Astrocyte of the hippocampus (primary cell): ENCODE data around the gene FABP2.
"Not testable (repeated sequence)": the region's sequence is repeated elsewhere in the genome, so short reads cannot be mapped to it uniquely, and the experiment has no call there.

Experiments
- DNase-seq: peaks from one replicate; pipeline ENCODE4 v3.0.0; 2011; ENCODE audit warnings: low read depth, low spot score

FABP2 gene

DNA sequence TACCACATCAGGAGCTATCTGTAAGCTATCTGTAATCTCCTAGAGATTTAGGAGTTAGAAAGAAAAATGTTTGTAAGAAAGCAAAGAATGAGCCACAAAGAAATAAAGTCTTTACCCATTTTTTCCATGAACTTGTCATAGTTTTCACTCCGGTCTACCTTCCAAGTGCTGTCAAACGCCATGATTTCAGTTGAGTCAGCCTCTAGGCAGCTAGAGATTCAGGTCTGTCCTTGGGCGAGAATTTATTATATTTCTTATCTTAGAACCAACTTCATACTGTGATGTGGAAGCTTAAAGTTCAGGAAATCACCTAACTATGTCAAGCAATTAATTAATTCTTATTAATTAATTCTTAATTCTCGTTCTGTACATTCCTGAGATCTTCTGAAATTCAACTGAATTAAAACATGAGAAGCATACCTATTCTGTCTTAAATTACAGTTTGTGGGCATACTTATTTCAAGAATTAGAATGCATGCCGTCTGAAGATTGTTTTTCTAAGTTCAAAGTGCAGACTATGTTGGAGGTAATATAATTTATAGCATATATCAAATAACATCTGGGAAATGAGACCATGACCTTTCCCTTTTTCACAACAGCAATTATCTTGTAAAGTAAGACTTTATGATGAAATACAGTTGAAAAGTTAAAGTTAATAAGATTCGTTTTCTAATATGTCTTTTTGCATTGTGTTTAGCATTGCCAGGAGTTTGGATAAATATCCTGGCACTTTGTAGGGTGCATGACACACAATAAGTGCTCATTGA is at the start of gene FABP2:
Gene FABP2 (minus strand): TSS at position 218 of the 767 bp plus-strand sequence. CDS start 36 bp downstream, at position 182.
- DNase-seq: no peak

DNA sequence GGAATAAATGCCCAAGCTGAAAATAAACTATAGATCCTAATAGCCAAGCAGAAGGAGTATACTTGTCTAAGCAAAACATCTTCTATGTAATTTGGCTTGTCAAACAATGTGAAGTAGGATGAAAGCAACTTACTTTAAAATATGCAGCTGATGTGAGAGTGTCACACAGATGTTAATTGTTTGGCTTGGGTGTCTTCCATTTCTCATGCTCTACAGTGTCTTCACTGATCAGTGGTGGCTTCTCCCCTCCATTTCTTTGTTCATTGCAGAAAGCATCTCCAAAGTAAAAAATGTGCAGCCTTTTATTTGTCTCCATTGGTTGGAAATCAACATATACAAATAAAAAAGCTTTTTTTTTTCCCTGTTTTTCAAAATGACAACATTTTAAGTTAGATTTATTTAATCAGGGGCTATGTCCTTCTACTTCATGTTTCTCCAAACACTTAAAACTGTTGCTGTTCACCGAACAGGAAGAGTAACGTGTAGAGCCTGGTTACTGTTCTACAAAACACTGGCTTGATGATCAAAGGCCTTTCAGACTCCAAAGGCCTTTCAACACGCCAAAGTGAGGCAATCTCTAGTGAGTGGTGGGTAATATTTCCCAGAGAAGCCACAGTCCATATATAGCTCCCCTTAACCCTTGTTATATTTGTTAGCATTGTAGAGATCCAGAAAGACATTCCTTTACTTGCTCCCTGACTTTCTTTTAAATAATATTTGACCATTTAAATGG is 49.2 kb upstream of the FABP2 start:
- not testable (repeated sequence) for DNase-seq

DNA sequence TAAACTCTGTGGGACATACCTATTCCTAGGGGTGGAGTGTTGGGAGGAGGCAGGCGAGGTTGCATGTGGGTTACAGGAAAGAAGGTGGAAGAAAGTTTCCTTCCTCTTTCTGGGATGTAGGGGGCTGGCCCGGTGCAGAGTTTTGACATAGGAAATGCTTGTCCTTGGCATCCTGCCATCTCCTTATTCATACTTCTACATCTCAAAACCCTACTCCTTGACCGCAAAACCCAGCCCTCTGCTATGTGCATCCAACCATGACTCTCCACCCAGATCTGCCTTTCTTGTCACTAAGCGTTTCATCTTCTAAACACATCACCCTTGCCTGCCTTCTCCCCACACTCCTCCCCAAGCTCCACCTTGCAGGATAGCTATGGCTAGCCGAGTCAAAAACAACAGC is 48.5 kb upstream of the FABP2 start:
- peak; percentile 24 for DNase-seq

DNA sequence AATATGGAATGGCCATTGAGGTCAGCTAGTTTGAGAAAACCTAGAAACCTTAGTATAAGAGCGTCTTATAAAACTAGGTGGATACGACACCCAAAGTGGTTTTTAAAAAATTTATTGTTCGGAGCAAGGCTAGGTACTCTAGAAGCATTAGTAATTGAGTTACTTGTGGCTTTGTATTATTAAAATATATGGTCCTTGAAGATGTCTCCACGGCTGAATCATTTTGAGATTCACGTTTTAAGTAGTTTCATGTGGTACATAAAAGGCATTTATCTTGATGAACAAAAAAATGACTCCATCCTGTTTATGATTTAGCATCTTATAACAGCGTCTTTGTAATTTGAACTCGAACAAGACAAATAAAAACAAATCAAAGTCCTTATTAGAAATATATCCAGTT is 44.9 kb upstream of the FABP2 start:
- DNase-seq: not testable (repeated sequence)

DNA sequence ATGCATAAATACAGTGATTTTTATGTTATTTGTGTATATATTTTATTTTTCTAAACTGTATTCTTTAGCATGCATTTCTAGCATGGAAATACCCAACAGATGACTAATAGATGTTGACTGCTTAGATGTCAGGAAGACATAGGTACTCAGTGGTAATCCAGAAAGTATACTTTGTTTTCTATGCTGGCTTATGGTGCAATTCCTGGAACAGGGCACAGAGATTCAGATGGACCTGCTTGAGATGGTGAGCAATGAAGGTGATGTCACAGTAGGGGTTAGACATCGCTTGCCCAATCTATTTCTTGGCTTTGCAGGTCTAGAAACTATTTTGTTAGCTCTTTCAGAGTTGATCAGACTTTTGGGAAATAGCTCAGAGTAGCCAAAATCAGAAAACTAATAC is 42.3 kb upstream of the FABP2 start:
- not testable (repeated sequence) for DNase-seq

DNA sequence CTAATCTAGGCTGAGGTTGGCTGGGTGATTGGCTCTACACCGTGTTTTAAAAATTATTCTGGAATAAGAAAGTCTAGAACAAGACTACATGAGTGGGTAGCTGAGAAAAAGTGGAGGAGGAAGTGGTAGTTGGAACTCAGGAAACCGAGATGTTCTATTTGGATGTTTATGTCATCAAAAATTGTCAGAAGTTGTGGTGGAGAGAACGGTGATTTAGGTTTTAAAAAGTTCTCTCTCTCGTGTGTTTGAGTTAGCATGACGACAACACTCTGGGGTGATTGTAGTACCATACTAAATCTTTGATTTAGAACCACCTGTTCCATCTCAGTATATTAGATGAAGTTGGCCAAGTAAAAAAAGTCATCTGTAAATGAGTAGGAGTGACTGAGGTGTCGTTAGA is 41.4 kb upstream of the FABP2 start:
- DNase-seq: not testable (repeated sequence)

DNA sequence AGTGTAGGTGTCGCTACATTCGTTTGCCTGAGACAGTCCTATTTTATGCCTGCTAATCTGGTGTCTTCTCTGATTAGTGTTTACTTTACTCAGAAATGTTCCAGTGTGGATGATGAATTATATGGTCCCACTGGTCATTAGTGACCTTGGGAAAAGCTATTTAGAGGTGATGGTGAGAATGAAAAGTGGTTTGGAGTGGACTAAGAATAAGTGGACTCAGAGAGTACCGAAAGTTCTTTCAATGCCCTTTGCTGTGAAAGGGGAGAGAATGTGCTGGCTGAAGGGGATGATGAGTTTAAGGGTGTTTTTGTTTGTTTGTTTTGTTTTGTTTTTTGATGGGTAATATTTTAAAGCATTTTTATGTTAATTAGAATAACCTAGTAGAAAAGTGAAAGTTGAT is 40.5 kb upstream of the FABP2 start:
- DNase-seq: not testable (repeated sequence)

DNA sequence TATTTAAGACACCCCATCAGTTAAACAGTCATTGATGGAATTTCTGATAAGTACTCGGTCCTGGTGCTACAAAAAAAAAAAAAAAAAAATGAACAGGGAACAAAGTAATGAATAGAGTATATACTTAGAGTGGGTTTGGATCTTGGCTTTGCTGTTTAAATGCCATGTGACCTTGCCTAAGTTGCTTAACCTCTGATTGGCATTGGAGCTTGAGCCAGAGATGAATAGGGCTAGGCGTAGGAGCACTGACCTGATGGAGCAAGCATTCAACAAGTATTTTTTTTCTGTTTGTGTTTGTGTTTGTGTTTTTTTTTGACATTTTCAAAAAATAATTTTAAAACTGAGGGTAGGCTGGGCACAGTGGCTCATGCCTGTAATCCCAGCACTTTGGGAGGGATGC is 37.9 kb upstream of the FABP2 start:
- not testable (repeated sequence) for DNase-seq

DNA sequence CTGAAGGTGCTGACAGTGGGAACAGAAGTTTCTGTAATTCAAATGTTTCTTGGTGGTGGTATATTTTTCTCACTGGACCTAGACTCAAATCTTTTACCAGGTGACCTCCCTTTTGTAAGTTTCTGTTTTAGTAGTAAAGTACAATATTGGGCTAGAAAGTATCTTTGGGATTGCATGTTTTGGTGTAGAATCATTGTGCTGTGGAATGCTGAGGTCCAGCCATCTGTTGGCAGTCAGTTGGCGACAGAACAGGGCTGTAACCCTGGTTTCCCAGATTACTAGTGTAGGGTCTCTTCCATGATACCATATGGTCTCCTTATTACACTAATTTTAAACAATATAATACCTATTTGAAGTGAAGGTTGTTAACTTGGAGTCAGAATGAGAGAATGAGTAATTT is 34.9 kb upstream of the FABP2 start:
- peak; percentile 10 for DNase-seq

DNA sequence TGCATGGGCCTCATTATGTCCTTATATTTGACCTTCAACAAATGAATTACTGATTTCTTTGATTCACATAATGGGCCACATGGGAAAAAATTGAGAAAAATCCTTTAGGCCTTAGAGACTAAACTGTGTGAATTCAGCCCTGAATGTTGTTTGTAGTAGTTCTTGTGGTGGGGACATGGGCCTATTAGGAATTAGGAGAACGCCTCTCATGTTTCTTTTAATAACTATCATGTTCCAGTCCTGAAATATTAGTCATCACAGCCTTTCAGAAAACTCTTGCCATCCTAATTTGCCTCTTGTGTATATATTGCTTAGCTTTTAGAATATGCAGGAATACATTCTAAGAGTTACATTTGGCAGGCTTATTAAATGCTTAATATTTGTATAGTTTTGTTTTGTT is 34.1 kb upstream of the FABP2 start:
- not testable (repeated sequence) for DNase-seq

DNA sequence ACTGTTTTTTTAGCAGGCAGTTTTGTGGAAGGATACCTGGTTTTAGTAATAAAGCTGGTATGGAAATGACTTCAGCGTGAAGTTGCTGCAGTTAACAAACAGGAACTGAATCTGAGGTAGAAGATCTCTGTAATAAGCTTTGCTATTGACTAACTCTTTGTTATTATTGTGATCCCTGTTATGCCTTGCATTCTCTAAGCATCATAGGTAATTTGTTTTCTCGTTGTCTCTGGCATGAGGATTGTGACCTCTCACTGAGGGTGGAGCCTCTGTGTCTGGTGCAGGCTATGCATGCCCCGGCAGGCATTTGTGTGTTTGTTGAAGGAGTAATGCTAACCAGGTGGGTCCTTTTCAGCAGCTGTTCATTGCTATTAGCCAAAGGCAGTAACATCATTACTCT is 31.4 kb upstream of the FABP2 start:
- DNase-seq: not testable (repeated sequence)

DNA sequence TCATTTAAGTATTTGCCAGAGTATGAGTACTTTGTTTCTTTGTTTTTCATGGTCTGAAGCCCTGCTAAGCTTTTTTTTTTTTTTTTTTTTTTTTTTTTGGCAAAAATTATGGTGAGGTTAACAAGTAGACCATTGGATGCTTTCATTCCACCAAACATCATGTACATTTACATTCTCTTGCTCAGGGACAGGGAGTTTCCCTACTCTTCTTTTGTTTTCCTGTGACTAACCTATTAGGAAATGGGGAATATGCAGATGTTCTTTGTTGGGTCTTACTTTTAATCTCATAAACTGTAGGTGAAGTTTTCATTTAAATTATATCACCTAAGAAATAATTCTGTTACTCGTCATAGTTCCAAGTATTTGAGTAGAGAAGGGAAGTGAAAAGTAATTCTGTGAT is 26.2 kb upstream of the FABP2 start:
- DNase-seq: not testable (repeated sequence)

DNA sequence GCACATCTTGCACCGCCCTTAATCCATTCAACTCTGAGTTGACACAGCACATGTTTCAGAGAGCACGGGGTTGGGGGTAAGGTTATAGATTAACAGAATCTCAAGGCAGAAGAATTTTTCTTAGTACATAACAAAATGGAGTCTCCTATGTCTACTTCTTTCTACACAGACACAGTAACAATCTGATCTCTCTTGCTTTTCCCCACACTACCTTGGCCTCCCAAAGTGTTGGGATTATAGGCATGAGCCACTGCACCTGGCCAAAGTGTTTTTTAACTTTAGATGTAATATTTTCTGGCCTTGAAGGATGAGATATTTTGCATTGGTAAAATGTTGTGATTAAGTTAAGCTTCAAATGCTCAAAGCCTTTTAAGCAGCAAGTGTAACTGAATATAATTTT is 21.4 kb upstream of the FABP2 start:
- not testable (repeated sequence) for DNase-seq

DNA sequence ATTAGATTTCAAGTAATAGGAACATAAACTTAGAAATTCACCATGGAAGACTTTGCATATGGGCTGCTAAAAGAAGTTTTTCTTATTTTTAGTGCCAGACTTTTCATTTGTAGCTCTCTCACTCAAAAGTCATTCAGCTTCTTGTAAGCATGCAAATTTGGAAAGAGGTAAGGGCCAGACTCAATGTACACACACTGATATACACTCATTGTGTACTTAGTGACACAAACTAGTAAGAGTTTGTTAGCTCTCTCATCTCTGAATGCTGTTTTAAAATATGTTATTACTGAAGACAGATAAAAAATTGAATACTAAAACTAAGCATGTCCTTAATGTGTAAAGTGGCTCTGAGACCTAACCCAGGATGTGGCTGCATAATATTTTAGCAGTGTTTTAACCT is 18.0 kb upstream of the FABP2 start:
- not testable (repeated sequence) for DNase-seq

DNA sequence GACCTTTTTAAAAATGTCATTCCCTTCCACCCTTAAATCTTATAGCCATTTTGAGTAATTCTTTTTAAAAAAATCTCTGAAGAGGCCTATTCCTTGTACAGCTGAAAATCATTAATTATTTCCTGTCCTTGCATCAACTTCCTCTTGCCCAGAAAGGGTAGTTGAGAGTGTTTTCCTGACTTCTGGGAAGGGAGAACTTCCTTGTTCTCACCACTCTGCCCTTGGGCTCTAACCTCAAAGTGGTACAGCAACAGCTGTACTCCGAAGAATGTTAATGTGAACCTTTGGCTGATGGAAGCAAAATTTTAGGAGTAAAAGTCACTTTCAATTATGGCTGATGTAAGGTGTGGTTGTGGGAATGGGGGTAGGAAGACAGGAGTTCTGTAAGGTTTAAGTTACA is 15.1 kb upstream of the FABP2 start:
- DNase-seq: no peak

DNA sequence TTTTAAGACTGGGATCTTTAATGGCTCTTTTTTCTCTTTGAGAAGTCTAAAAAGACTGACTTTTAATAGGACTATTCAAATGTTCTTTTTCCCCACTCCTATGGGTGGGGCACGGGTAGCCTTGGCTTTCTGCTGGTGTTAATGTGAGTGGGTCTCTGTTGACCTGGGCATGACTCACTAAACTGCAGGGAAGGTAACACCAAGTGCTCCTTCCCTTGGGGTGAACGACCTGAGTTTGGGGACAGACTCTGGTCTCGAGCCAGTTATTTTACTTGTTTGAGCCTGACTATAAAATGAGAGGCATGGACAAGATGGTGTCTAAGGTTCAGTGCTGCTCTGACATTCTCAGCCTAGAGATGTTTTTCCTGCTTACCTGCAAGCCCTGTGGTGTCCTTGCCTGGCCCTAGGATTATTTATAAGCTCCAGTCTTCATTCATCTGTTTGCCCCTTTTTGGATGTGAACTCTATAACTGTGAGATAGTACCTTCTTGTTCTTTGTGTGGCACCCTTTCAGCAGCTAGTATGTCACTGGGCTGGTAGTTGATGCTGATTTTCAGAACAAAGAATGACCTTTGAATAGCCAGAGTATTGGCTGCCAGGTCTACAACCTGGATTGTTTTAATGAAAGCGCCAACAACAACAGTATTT is 14.5 kb upstream of the FABP2 start:
- DNase-seq: not testable (repeated sequence)

DNA sequence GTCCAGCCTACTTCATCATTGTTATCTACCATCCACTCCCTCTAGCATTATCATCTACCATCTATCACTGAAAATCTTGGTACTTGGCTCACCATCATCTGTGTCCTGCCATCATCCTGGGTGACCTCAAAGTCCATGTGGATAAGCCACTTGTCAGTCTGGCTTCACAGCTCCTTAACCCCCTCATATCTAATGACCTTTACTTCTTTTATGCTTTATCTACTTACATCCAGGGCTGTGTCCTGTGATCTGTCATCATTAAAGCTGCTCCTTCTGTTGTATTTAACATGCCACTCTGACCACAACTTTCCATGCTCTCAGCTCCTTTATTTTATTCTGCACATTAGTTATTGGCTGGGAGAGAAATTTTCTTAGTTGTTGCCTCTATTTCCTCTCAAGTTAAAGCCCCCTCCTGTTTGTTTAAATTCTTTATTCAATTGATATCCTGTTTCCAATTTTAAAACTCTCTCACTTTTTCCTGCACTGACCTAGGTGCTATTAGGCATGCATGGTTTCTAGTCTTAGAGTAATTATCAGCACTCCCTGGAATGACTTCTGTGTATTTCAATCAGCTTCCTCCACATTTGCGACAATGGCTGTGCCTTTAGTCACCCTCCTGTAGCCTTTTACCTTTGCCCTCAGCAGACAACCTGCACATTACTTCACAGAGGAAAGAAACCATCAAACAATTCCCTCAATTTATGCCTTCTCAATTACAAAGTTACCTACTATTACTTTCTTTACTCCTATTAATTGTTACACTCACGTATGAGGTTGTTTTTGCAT is 8.1 kb upstream of the FABP2 start:
- peak; percentile 6 for DNase-seq

DNA sequence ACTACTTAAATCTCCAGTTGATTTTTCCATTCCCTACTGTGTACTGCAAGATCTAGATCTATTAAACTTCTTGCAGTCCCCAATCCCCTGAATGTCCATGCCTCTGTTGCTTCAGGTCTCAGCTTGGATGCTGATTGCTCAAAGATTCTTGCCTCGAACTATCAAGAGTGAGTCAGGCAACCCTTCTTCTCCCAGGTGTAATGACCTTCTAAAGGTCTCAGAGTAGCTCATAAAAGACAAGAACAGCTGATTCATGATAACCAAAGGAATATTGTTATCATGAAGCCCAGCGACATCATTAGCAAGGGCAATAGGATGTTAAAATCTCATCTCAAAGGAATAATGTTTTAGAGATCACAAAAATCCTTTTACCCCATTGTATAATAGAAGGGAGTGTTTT is 6.8 kb upstream of the FABP2 start:
- no peak for DNase-seq

DNA sequence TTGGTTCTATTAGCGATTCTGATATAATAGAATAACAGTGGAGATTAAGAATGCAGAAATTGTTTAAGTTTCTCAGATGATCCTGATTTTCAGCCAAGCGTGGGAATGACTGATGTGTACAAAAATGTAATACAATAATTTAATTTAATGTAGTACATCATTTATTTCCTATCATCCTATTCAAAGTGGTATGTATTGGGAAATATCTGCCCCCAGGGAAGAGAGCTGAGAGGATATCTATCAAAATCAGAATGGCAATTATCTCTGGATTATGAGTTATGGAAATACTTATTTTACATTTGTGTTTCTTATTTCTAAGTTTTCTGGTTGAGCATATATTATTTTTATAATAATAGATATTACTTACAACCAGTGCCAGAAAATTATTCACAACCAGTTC is 3.9 kb downstream of the FABP2 start:
- DNase-seq: no peak

DNA sequence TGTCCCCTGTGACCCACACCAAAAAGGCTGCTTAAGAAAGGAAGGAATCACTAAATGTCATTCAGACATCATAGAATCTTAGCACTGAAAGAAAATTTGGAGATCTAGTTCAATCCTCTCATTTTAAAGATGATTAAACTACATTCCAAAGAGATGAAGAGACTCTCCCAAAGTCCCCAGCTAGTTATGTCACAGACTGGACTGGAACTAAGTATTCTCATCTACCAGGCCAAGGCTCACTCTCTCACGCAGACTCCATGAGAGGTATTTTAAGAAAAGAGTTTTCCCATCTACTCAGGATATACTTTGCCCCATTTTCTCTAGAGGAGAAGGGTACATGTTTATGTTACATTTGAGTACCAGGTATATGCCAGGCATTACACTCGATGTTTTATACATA is 6.9 kb downstream of the FABP2 start:
- no peak for DNase-seq

DNA sequence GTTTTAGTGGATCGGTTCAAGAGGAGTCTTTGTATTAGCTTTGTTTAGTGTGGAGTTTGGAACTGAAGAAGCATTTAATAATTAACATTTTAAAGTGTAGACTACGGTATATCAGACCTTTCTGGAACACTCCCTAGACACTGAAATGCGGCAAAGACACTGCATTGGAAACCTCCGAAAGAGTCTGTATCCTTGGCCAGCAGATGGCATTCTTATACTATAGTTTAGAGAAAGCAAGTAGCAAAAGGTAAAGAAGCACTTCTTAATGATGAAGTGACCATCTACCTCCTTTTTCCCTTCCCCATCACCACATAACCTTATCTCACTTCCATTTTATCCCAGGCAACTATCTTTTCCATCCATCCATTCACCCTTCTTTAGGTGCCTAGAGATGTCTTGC is 7.6 kb downstream of the FABP2 start:
- peak; percentile 65 for DNase-seq

DNA sequence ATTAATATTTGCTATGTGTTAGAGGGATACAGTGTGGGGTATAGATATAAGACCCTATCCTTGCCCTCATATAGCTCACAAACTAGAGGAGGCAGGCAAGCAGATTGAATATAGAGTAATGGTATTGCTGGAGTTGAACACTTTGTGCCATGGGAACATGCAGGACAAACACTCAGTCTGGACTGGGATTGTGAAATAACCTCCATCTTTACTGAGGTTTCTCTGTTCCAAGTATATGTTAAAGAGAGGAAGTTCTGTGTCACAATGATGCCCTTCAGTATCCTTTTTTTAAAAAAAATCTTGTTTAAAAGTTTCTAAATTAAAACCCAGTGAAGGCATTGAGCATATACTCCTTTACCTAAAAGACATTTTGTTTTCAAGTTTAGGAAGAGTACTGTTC is 8.7 kb downstream of the FABP2 start:
- DNase-seq: no peak
